K562 (cell line): ENCODE results near the gene NR1D2. TPM values are rescaled to one million over a fixed set of nuclear protein-coding genes. Genes with fewer than 3 reads are reported as not detected.

ENCODE experiments used
- AFF1 ChIP-seq, 2 experiments: fragments of 450-650 bp; IDR thresholded peaks; 2 replicates each; pipeline ENCODE4 v1.6.1; 2018; ENCODE audit warnings: mild to moderate bottlenecking in 2 of 2, low read depth in 1 of 2; ENCODE audit not compliant: partially characterized antibody in 2 of 2
- ARNT ChIP-seq, 2 experiments: fragments of 450-650 bp; IDR thresholded peaks; 2 replicates each; pipeline ENCODE4 v1.6.1; 2016; ENCODE audit warnings: mild to moderate bottlenecking in 1 of 2
- HNRNPK ChIP-seq: fragments of 200-400 bp; formaldehyde crosslinking; IDR thresholded peaks from one replicate; pipeline ENCODE4 v1.6.1; 2018; ENCODE audit warnings: mild to moderate bottlenecking, low read depth, low read length; ENCODE audit not compliant: poor library complexity, severe bottlenecking
- MAFK ChIP-seq: IDR thresholded peaks from 2 replicates; pipeline ENCODE4 v1.6.1; 2011; ENCODE audit warnings: low read length, improper control_type of control experiment
- MXI1 ChIP-seq: IDR thresholded peaks from 2 replicates; pipeline ENCODE4 v1.6.1; 2011; ENCODE audit warnings: low read depth, mild to moderate bottlenecking, improper control_type of control experiment, low read length
- ZNF436 ChIP-seq: fragments of 250-450, 450-650 bp; sonication (Bioruptor Pico); formaldehyde crosslinking; IDR thresholded peaks from 2 replicates; pipeline ENCODE4 v1.7.0; 2020; ENCODE audit warnings: mild to moderate bottlenecking
- ZNF518B ChIP-seq: fragments of 250-450 bp; sonication (Bioruptor Pico); IDR thresholded peaks from 2 replicates; pipeline ENCODE4 v1.5.0; 2021; ENCODE audit warnings: mild to moderate bottlenecking, moderate library complexity
- ZNF764 ChIP-seq: fragments of 250-450 bp; sonication (Bioruptor Pico); IDR thresholded peaks from 2 replicates; pipeline ENCODE4 v1.4.0; 2020; ENCODE audit warnings: low read depth, mild to moderate bottlenecking, moderate library complexity
- polyA plus RNA-seq, 8 experiments: library from polyadenylated mRNA; depleted of rRNA in 4 of 8; stranded (reverse) in 5 of 8; unstranded in 3 of 8; fragments of >200 nt; fragmentation: Nextera tagmentation in 2 of 8; fragmentation: Illumina TruSeq in 1 of 8; extraction: Ambion mirVana in 2 of 8; extraction: Trizol in 1 of 8; gene quantifications; 2 replicates each; pipeline versions ENCODE4 v1.2.1 to v1.2.3, GENCODE V29; 2011 to 2014; ENCODE audit warnings: inconsistent platforms in 1 of 8, missing spikeins in 1 of 8
- total RNA-seq, 7 experiments: library from RNA; depleted of rRNA in 6 of 7; stranded (reverse); fragments of >200 nt in 6 of 7; fragmentation: Illumina TruSeq in 2 of 7; extraction: Trizol in 2 of 7; gene quantifications; 2 replicates each; pipeline versions ENCODE4 v1.2.1 to v1.2.3, GENCODE V29; 2011 to 2021; ENCODE audit warnings: low replicate concordance in 1 of 7

The NR1D2 gene
- total and polyA plus RNA-seq, 9 of the 15 experiments (the other 6 are each of a cell fraction or from before 2014, with no cell fraction given), result 1.2 to 5.5 (median 2.9) TPM

DNA sequence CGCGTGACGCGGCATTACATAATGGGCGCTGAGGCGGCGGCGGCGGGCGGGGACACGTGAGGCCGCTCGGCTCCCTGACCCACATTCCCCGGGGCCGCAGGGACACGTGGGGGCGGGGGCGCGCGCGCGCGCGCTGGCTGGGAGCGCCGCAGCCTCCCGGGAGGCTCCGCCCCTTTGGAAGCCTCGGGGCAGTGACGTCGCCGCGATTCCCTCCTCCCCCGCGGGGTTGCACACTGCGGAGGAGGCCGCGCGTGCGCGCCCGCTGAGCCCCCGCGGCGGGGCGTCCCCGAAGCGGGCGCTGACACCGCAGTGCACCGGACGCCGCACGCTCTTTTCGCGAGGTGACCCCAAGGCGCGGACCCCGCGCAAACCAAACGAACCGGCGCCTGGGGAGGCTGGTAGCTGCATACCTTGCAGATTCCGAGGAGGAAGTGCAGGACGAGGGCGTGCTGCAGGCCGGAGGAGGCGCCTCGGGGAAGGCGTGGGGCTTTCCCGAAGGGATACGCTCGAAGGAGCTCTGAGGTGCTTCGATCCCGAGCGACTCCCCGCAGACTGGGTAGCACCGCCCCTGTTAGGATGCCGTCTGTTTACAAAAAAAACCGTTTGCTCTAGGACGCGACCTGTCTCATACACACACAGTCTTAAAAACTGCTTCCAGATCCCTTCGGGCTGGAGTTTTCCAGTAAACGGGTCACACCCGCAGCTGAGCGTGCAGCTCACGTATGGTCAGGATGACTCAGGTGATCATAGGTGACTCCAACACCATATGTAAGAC lies 1.0 kb downstream of the NR1D2 start (continued):
- TF ChIP-seq ZNF518B (CRISPR knock-in tag) (no peak), HNRNPK (peak; percentile 18), AFF1 (IDR thresholded peaks at IDR 0.05; ENCODE audit: low read depth in 1 of 2, partially characterized antibody in 2 of 2) (no peak), MXI1 (no peak), ZNF436 (no peak), ARNT (IDR thresholded peaks at IDR 0.05) (0 out of 4 replicates have a peak, but pooled peaks have one; percentile 39 to 65), ZNF764 (CRISPR knock-in tag) (no peak), MAFK (0 out of 2 replicates have a peak, but pooled peaks have one; percentile 1)
